Heart right ventricle (tissue), 16 donors: ENCODE measurements around the gene NR2C2. TPM values are rescaled to one million over a fixed set of nuclear protein-coding genes. Genes with fewer than 3 reads are reported as not detected.

Experiments used
- ATAC-seq, 8 donors: fragments of 200-7000 bp; cut with Tn5 transposase; one replicate each; pipeline ENCODE4 v1.9.1; 2020; ENCODE audit warnings: mild to moderate bottlenecking in 8 of 8, moderate library complexity in 8 of 8, moderate number of reproducible peaks in 1 of 8
- DNase-seq, 2 donors: peaks; one replicate each; pipeline ENCODE4 v3.0.0-alpha.2; 2020
- H3K27ac ChIP-seq, 10 donors: fragments of 200-600 bp; sonication (generic) in 2 of 10; one replicate each; pipeline versions ENCODE4 v1.5.0 to v1.8.0; 2020 to 2022; ENCODE audit warnings: mild to moderate bottlenecking in 3 of 10
- H3K27me3 ChIP-seq, 7 donors: fragments of 200-600 bp; one replicate each; pipeline ENCODE4 v1.8.0; 2021 to 2022; ENCODE audit warnings: mild to moderate bottlenecking in 2 of 7
- H3K36me3 ChIP-seq, 9 donors: fragments of 200-600 bp; sonication (generic) in 1 of 9; one replicate each; pipeline versions ENCODE4 v1.5.0 to v1.8.0; 2020 to 2022; ENCODE audit warnings: mild to moderate bottlenecking in 2 of 9
- H3K4me1 ChIP-seq, 9 donors: fragments of 200-600 bp; sonication (generic) in 1 of 9; one replicate each; pipeline versions ENCODE4 v1.5.0 to v1.8.0; 2020 to 2022; ENCODE audit warnings: mild to moderate bottlenecking in 4 of 9
- H3K4me3 ChIP-seq, 10 donors: fragments of 200-600 bp; sonication (generic) in 2 of 10; one replicate each; pipeline versions ENCODE4 v1.5.0 to v1.8.0; 2020 to 2022; ENCODE audit warnings: mild to moderate bottlenecking in 7 of 10, moderate library complexity in 2 of 10
- H3K9me3 ChIP-seq, 11 donors: fragments of 200-600 bp in 10 of 11; sonication (generic) in 2 of 11; one replicate each; pipeline versions ENCODE4 v1.5.0 to v1.8.0; 2013 to 2022; ENCODE audit warnings: mild to moderate bottlenecking in 2 of 11, control low read depth in 1 of 11, moderate library complexity in 1 of 11
- WGBS, 2 donors: extraction: QIAGEN DNeasy Blood & Tissue Kit; methylation state at CpG; one replicate each; pipeline ENCODE4 v1.1.7; 2013; ENCODE audit warnings: inconsistent platforms in 1 of 2; 5-methylcytosine and 5-hydroxymethylcytosine counted together
- intact Hi-C, 10 donors: fragments of 100-400 bp; cut with DNase I; formaldehyde crosslinking; loops; one replicate each; pipeline versions ENCODE4 v1.11.1 to v1.14.2; 2022
- polyA plus RNA-seq, 2 donors: library from polyadenylated mRNA; stranded (reverse); fragments of 200-250 nt; gene quantifications; one replicate each; pipeline ENCODE4 v1.2.3, GENCODE V29; 2013
- total RNA-seq, 10 donors: library from RNA; stranded (reverse); fragmentation: NEBNext Ultra II Directional in 3 of 10; extraction: Animal tissue kit (Norgen Biotek cat#: 25700) in 3 of 10; gene quantifications; one replicate each; pipeline versions ENCODE4 v1.2.1 to v1.2.4, GENCODE V29; 2021 to 2023
- TF ChIP-seq, protein P1 (sequence below), 9 donors: fragments of 200-600 bp; sonication (generic) in 2 of 9; IDR thresholded peaks; one replicate each; pipeline versions ENCODE4 v1.5.0 to v1.8.0; 2021 to 2022; ENCODE audit warnings: antibody characterized with exemption in 9 of 9, mild to moderate bottlenecking in 5 of 9, moderate library complexity in 1 of 9
- donor health status: Arrhythmogenic right ventricular cardiomyopathy.
- donor health status: ischemic (EF 13 %, LVEDD 7.1; RV severe dilation, severe dysfunction).
- donor health status: healthy with polysubstance abuse.
- donor health status: DM: no; HTN: yes; CAD: no.
- donor health status: DM: no; HTN: no; CAD: no.
- donor health status: ischemic (EF 25% LVEDD 6.9; RV normal size, moderate dysfunction).
- donor health status: ischemic (EF 25% LVEDD 5.7; RV mildly dilated, moderate dysfunction).
- donor health status: healthy.
- donor health status: DM: yes; HTN: yes; CAD: no.
- donor health status: Ischemic cardiomyopathy.
- donor health status: ischemic (EF 35%, LVEDD 5.7; RV mildly dilated, moderate dysfunction).
- donor health status: nonischemic (EF 11% LVEDD 7.7; RV severe dilation, severe dysfunction).
- donor health status: DM: yes; HTN: yes; CAD: no.
- donor health status: PGD.
- donor health status: ischemic (EF 29% LVEDD 5.4; RV normal size, mild dysfunction).
- donor health status: nonischemic (EF 23%, LVEDD 6.1; RV moderate dilation, normal function).

The NR2C2 gene
- total and polyA plus RNA-seq, 12 donors: 6.5 to 33.8 (median 27.1) TPM

DNA sequence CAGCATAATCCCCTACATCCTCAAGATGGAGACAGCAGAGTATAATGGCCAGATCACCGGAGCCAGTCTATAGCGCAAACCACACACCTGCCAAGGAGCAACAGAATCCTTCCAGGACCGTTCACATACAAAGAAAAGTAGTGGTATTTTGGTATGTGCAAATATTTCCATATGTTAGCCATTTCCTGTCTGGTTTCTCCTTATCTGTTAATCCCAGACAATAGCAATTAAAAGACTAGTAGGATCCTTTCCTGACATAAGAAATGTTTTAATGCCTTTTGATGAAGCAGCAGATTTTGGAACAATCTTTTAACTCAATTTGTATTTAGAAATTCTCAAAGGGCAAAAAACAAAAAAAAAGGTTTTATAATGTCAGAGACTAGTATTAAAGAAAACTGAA is 95.6 kb downstream of the NR2C2 start:
- no peak for ATAC-seq
- WGBS, 2 donors: 66 to 73% methylated on average over 3 of the region's 3 CpGs
- no peak overlapping the region for H3K27ac ChIP-seq
- H3K36me3 ChIP-seq: peaks cover 0 to 100% (median 77%) of the 10 kb centered on the region in 9 donors
- DNase-seq: no peak
- H3K9me3 ChIP-seq: no peaks in the 10 kb centered on the region
- H3K4me3 ChIP-seq: no peak overlapping the region
- H3K4me1 ChIP-seq: peaks cover 0 to 46% (median 24%) of the 10 kb centered on the region in 9 donors
- intact Hi-C loops: loop anchor here in 4 of 10 donors (10.0 kb wide), 2 partner anchors 98 to 108 kb away; partner anchors contain the start of gene NR2C2 (in 3 of the 4)
- TF ChIP-seq, protein P1, sequence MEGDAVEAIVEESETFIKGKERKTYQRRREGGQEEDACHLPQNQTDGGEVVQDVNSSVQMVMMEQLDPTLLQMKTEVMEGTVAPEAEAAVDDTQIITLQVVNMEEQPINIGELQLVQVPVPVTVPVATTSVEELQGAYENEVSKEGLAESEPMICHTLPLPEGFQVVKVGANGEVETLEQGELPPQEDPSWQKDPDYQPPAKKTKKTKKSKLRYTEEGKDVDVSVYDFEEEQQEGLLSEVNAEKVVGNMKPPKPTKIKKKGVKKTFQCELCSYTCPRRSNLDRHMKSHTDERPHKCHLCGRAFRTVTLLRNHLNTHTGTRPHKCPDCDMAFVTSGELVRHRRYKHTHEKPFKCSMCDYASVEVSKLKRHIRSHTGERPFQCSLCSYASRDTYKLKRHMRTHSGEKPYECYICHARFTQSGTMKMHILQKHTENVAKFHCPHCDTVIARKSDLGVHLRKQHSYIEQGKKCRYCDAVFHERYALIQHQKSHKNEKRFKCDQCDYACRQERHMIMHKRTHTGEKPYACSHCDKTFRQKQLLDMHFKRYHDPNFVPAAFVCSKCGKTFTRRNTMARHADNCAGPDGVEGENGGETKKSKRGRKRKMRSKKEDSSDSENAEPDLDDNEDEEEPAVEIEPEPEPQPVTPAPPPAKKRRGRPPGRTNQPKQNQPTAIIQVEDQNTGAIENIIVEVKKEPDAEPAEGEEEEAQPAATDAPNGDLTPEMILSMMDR (IDR thresholded peaks at IDR 0.05): no peak
- H3K27me3 ChIP-seq: no peaks in the 10 kb centered on the region

DNA sequence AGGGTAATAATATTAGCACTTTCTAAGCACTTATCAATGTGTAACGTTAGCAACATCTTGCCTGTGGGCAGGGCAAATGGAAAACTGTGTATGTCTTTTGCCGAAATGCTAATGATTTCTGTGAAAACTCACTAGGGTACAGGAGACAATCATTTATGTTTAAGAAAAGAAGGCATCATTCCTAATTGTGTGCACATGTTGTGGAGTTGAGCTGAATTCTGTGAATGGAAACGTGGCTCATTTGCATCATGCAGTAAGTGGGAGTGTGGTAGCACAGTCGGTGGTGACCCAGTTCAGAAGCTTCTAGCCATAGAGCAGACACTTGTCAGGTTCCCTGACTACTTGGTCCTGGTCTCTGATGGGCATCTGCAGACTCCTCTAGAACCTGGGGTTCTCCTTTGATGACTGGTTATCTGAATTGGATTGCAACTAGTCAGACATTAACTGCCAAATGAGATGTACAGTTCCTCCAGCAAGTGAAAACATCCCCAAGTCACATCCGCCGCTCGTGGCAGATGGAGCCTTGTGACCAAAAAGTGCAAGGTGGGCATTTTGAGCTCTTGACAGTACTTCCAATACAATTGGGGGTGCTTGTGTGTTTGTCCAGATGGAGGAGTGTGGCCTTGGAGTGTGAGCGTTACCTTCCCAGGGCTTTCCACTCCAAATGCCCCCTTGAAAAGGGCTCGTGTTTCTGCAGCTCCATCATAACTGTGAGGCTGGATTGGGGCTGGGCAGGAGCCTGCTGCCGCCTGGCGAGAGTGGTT is 96.2 kb downstream of the NR2C2 start:
- no peak overlapping the region for H3K4me3 ChIP-seq
- DNase-seq (no peak), ATAC-seq (no peak)
- WGBS, 2 donors: 85 to 87% methylated on average over 11 of the region's 11 CpGs
- TF ChIP-seq, protein P1 (IDR thresholded peaks at IDR 0.05): no peak
- H3K36me3 ChIP-seq: peaks cover 0 to 100% (median 77%) of the 10 kb centered on the region in 9 donors
- H3K4me1 ChIP-seq: peaks cover 0 to 46% (median 24%) of the 10 kb centered on the region in 9 donors
- H3K9me3 ChIP-seq: no peaks in the 10 kb centered on the region
- intact Hi-C loops: loop anchor here in 4 of 10 donors (10.0 kb wide), 2 partner anchors 99 to 109 kb away; partner anchors contain the start of gene NR2C2 (in 3 of the 4)
- H3K27ac ChIP-seq: no peak overlapping the region
- H3K27me3 ChIP-seq: no peaks in the 10 kb centered on the region

DNA sequence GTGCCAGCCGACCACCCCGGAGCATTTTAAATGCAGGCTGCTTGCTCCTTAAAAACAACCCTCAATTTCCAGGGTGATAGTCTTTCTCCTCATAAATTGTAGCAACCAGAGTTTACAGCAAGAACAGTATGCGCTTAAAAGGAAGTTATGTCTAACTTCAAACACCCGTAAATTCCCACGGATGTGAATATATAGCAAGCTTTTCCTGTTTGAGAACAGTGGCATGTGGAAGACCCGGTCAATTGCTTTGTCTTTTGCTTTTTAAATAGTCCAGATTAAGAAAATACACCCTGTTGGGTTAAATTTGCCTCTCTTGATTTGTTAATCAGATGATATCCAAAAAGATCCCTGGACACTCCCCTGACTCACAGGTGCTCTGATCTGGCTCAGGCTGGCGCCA is 96.9 kb downstream of the NR2C2 start:
- intact Hi-C loops: loop anchor here in 4 of 10 donors (10.0 kb wide), 2 partner anchors 100 to 110 kb away; partner anchors contain the start of gene NR2C2 (in 3 of the 4)
- ATAC-seq: no peak
- 79 to 82% methylated on average over 7 of the region's 7 CpGs for WGBS, 2 donors
- TF ChIP-seq, protein P1 (IDR thresholded peaks at IDR 0.05): no peak
- Histone ChIP-seq H3K4me3 (no peak overlapping the region), H3K36me3 (peaks cover 0 to 100% (median 81%) of the 10 kb centered on the region in 9 donors), H3K27me3 (no peaks in the 10 kb centered on the region), H3K27ac (no peak overlapping the region), H3K9me3 (no peaks in the 10 kb centered on the region), H3K4me1 (peaks cover 0 to 41% (median 24%) of the 10 kb centered on the region in 9 donors)
- no peak for DNase-seq

DNA sequence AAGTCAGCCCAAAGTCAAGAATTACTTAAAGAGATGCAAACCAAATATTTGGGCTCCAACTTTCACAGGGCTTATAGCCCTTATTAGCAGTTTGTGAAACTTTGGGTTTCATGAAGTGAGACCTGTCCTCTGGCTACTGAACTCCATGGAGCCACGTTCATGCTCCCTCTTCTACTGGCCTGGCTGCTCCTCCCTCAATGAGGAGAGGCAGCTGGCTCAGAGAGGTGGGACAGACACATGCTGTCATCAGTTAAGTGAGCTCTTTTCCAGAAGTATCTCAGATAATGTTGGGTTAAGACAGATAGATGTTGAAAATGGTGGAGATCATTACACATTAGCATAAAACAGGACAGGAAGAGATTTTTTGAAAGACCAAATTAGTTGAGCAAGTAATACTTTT is 98.3 kb downstream of the NR2C2 start:
- H3K4me1 ChIP-seq: peaks cover 0 to 31% (median 11%) of the 10 kb centered on the region in 9 donors
- intact Hi-C loops: loop anchor here in 4 of 10 donors (10.0 kb wide), 2 partner anchors 101 to 111 kb away; partner anchors contain the start of gene NR2C2 (in 3 of the 4)
- TF ChIP-seq, protein P1 (IDR thresholded peaks at IDR 0.05): no peak
- H3K4me3 ChIP-seq: no peak overlapping the region
- peaks cover 0 to 100% (median 90%) of the 10 kb centered on the region in 9 donors for H3K36me3 ChIP-seq
- DNase-seq (no peak), ATAC-seq (peak in 1 of 8 donors; percentile 42)
- WGBS, 2 donors: 33 to 50% methylated on average over 1 of the region's 1 CpG
- no peaks in the 10 kb centered on the region for H3K9me3 ChIP-seq
- no peaks in the 10 kb centered on the region for H3K27me3 ChIP-seq
- no peak overlapping the region for H3K27ac ChIP-seq
